ENCODE results near the gene FBXO17.

The FBXO17 gene

DNA sequence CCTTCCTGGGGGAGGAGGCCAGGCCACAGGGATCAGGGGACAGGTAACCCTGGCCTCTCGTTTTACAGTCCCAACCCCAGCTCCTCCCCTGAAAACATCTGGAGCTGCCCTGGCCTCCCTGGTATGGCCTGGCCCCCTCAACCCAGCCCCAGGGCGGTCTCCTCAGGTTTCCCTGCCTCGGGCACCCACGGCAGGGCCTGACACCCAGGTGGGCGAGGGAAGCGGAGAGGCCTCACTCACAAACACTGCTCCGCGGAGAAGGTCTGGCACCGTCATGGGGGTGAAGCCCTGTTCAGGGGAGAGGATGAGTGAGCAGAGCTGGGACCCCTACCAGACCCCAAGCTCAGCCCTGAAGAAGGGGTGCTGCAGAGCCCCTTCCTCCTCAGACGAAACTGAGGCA is 57.0 kb downstream of the FBXO17 start:
- H3K36me3 Mint-ChIP-seq: peaks cover 8% of the 10 kb centered on the region
- H3K4me1 Mint-ChIP-seq (ENCODE audit: low read depth): no peaks in the 10 kb centered on the region
- no peaks in the 10 kb centered on the region for H3K9me3 Mint-ChIP-seq (ENCODE audit: low read depth)
- no peak overlapping the region for H3K27ac Mint-ChIP-seq
- H3K4me3 Mint-ChIP-seq: no peak overlapping the region
- no peaks in the 10 kb centered on the region for H3K27me3 Mint-ChIP-seq

DNA sequence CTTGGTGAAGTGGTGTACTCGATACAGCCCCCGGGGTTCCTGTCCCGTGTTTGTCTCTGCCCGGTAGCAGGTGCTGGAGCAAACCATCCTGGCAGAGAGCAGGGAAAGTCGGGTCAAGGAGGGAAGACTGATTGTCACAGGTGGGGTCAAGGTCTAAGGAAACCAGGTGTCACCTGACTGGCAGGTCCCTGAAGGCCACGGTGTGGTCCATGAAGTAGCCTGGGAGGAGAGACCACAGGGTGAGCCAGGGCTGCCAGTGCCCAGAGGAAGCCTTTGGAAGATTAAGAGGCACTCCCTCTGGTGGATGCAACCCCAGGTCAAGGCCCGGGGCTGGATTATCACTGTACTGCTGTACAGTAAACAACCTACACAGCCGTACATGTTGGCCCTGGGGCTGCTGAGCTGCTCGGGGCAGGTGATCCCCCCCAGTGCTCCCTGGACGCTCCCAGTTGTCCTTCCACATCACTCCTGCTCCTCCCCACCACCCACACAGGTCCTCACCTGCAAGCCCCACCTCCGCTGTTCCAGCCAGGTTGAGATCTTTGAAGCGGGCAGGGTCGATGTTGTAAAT is 57.5 kb downstream of the FBXO17 start:
- H3K4me1 Mint-ChIP-seq (ENCODE audit: low read depth): no peaks in the 10 kb centered on the region
- no peak overlapping the region for H3K4me3 Mint-ChIP-seq
- no peaks in the 10 kb centered on the region for H3K27me3 Mint-ChIP-seq
- no peaks in the 10 kb centered on the region for H3K9me3 Mint-ChIP-seq (ENCODE audit: low read depth)
- H3K36me3 Mint-ChIP-seq: peaks cover 8% of the 10 kb centered on the region
- no peak overlapping the region for H3K27ac Mint-ChIP-seq

DNA sequence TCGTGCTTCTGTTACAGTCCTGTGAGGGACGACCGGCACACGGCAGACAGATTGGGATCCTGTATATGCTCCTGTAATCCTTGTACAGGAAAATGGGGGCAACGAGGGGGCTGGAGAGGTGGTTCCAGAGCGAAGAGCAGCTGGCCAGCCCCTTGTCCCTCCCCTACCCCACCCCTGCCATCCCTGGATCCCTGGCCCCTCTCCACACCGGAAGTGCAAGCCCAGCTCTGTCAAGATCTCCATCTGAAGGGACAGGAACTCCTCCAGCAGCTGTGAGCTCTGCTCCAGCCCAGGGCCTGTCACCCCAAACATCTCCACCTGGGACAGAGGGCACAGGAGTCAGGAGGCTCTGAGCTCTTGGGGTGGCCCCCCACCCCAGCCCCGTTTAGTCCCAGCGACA is 58.0 kb downstream of the FBXO17 start:
- Mint-ChIP-seq H3K27ac (no peak overlapping the region), H3K36me3 (peaks cover 8% of the 10 kb centered on the region), H3K9me3 (ENCODE audit: low read depth) (no peaks in the 10 kb centered on the region), H3K4me3 (no peak overlapping the region), H3K27me3 (no peaks in the 10 kb centered on the region), H3K4me1 (ENCODE audit: low read depth) (no peaks in the 10 kb centered on the region)

DNA sequence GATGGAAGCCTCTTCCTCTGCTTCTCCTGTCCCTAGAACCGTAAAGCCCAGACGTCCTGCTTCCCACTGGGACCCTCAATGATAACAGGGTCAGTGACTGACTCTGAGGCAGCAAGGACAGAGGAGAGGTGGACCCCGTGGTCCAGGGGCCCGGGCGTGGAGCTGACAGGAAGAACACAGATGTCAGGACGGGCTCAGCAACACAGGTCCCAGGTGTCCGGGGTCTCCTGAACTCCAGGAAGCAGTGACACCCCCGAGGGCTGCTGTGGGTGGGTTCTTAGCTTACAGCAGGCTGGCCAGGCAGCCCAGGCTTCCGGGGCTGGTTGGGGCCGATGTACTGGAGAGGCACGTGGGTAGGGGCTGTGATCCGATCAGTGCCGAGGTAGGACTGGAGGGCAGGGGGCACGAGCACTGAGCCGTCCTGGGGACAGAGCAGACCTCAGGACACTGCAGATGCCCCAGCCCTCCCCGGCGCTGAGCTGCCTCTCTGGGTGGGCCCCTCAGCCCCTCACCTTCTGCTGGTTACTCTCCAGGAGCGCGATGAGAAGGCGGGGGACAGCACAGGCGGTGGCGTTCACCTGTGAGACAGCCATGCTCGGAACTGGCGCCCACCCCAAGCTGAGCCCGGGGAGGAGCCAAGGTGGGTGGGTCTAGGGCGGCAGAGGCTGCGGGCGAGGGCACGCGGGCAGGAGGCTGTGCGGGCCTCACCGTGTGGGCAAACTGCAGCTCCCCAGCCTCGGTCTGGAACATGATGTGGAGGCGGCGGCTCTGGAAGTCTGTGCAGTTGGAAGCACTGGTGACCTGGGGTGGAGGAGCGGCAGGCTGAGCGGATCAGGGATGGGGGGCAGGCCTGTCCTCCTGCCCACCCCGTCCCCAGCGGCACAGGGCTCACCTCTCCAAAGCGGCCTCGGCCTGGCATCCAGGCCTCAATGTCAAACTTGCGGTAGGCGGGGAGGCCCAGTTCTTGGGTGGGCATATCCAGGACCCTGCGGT is 59.9 kb downstream of the FBXO17 start:
- Mint-ChIP-seq H3K4me3 (no peak overlapping the region), H3K27me3 (no peaks in the 10 kb centered on the region), H3K9me3 (ENCODE audit: low read depth) (no peaks in the 10 kb centered on the region), H3K36me3 (no peaks in the 10 kb centered on the region), H3K4me1 (ENCODE audit: low read depth) (no peaks in the 10 kb centered on the region), H3K27ac (no peak overlapping the region)

DNA sequence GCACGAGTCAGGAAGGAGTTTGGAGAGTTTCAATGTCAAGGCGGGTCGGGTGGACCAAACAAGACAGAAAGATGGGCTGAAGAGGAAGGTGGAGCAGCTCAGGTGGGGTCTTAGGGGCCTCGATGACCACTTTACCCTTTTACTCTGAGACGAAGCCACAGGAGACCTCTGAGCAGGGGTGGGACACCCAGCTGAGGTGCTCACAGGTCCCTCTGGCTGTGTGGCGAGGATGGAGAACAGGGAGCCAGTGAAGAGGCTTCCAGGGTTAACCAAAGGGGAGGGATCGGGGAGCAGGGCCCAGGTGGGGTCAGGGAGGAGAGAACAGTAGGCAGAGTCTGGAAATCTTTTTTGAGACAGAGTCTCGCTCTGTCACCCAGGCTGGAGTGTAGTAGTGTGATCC is 61.6 kb downstream of the FBXO17 start:
- Mint-ChIP-seq H3K9me3 (ENCODE audit: low read depth) (no peaks in the 10 kb centered on the region), H3K4me1 (ENCODE audit: low read depth) (peaks cover 3% of the 10 kb centered on the region), H3K36me3 (no peaks in the 10 kb centered on the region), H3K4me3 (no peak overlapping the region), H3K27ac (no peak overlapping the region), H3K27me3 (no peaks in the 10 kb centered on the region)

DNA sequence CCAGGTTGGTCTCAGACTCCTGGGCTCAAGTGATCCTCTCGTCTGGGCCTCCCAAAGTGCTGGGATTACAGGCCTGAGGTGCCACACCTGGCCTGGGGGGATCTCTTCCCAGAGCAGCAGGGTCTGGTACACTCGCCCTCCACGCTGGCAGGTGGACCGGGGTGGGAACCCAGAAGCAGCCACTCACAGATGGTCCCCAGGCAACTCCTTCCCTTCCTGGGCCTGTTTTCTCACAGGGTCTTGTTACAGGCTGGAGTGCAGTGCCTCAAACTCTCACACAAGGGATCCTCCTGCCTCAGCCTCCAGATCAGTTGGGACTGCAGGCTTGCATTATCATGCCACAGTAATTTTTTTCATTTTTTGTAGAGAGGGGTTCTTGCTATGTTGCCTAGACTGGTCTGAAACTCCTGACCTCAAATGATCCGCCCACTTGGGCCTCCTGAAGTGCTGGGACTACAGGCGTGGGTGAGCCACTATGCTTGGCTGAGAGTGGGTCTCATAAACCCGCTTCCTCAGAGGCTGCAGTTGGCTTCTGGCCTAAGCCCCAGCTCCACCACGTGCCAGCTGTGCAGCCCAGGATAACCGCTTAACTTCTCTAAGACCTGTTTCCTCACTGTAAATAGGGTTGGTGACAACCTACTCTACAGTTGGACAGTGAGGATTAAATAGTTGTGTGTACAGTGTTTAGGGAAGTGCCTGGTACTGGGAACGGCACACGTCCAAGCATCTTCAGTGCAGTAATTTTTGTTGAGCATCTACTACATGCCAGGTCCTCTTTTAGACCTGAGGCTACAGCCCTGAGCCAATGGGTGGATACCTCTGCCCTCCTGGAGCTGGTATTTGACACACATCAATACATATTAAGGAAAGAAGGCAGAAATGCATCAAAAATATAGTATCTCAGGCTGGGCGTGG is 62.7 kb downstream of the FBXO17 start:
- no peaks in the 10 kb centered on the region for H3K9me3 Mint-ChIP-seq (ENCODE audit: low read depth)
- H3K4me1 Mint-ChIP-seq (ENCODE audit: low read depth): peaks cover 9% of the 10 kb centered on the region
- no peaks in the 10 kb centered on the region for H3K27me3 Mint-ChIP-seq
- H3K27ac Mint-ChIP-seq: no peak overlapping the region
- peaks cover 3% of the 10 kb centered on the region for H3K36me3 Mint-ChIP-seq
- no peak overlapping the region for H3K4me3 Mint-ChIP-seq

DNA sequence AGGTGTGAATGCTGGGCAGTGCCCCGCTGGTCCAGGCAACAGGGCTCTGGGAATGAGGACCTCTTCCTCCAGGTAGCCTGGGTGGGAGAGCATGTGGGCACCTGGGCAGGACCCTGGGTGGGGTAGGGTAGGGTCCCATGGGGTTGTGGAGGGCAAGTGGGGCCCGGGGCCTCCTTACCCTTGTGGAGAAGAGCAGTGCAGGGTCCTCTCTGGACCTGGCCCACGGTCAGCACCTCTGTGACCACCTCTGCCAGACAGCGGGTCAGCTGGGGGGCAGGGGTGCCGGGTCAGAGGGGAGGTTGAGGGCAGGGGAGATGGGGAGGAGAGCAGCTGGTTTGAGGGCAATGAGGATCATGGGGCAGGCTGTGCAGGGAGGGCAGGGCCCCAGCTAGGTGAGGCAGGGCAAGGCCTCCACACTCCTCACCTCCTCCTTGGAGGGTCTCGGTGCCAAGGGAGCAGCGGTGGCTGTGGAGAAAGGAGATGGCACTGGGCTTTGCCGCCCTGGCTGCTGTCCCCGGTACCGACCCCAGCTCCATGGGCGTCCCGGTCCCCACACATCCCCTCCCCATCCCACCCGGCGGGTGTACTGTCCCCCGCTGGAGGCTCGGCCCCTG is 64.0 kb downstream of the FBXO17 start:
- Mint-ChIP-seq H3K36me3 (peaks cover 6% of the 10 kb centered on the region), H3K27me3 (no peaks in the 10 kb centered on the region), H3K4me3 (no peak overlapping the region), H3K9me3 (ENCODE audit: low read depth) (no peaks in the 10 kb centered on the region), H3K4me1 (ENCODE audit: low read depth) (peaks cover 12% of the 10 kb centered on the region), H3K27ac (no peak overlapping the region)

DNA sequence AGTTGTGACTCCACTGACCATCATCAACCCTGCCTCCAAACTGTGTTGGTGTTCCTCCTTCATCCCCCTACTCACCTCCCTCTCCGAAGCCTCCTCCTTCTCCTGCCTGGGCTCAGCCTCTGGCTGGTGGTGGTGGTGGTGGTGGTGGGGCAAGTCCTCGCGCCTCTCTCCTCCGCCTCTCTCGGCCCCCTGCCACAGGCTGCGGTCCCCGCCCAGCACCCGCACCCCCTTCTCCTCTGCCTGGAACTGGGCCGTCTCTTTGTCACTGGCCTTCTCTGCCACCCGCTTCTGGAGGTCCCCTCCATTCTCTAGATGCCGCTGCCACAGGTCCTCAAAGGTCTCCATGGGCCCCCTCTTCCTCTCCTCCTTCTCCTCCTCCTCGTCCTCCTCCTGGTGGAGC is 65.1 kb downstream of the FBXO17 start:
- Mint-ChIP-seq H3K4me1 (ENCODE audit: low read depth) (peaks cover 12% of the 10 kb centered on the region), H3K9me3 (ENCODE audit: low read depth) (no peaks in the 10 kb centered on the region), H3K36me3 (peaks cover 6% of the 10 kb centered on the region), H3K4me3 (no peak overlapping the region), H3K27me3 (no peaks in the 10 kb centered on the region), H3K27ac (no peak overlapping the region)

DNA sequence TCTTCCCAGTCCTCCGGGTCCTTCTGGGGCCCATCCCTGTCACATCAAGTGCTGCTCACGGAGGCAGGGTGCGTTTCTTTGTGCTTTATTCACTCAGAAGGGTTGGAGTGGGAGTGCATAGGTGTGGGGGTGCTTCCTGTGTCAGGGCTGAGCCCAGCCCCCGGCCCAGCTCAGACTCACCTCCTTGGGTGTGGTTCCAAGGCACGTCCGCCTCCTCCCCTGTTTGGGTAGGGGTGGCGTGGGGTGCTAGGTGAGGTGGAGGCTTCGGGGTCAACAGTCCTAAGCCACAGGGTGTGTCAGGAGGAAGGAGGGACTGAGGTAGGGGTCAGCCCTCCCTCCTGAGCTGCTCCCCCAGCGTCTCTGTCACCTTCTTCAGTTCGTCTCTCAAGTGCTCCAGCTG is 66.6 kb downstream of the FBXO17 start:
- Mint-ChIP-seq H3K4me1 (ENCODE audit: low read depth) (peaks cover 19% of the 10 kb centered on the region), H3K36me3 (peaks cover 10% of the 10 kb centered on the region), H3K9me3 (ENCODE audit: low read depth) (no peaks in the 10 kb centered on the region), H3K27ac (no peak overlapping the region), H3K27me3 (no peaks in the 10 kb centered on the region), H3K4me3 (no peak overlapping the region)

DNA sequence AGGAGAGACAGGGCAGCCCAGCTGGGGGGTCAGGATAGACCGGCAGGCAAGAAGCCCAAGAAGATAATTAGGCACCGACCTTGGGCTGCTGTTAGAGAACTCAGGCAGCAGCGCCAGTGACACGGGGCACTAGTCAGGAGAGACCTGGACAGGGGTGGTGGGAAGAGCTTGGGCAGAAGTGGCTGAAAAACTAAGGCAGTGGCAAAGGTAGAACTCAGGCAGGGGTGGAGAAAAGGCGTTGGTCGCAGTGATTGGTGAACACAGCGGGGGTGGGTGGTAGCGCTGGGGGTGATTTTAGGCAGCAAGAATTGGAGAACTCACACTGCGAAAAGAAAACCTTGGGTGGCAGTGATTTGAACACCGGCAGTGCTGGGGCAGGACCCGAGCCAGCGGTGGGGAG is 67.9 kb downstream of the FBXO17 start:
- H3K36me3 Mint-ChIP-seq: peaks cover 10% of the 10 kb centered on the region

DNA sequence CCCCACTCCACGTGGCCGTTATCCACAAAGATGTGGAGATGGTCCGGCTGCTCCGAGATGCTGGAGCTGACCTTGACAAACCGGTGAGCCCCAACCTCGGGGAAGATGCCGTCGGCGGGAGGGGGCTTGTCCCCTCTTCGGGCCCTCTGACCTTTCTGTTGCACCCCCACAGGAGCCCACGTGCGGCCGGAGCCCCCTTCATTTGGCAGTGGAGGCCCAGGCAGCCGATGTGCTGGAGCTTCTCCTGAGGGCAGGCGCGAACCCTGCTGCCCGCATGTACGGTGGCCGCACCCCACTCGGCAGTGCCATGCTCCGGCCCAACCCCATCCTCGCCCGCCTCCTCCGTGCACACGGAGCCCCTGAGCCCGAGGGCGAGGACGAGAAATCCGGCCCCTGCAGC is 68.3 kb downstream of the FBXO17 start:
- Mint-ChIP-seq H3K4me3 (no peak overlapping the region), H3K36me3 (peaks cover 10% of the 10 kb centered on the region), H3K9me3 (ENCODE audit: low read depth) (no peaks in the 10 kb centered on the region), H3K27me3 (no peaks in the 10 kb centered on the region), H3K27ac (no peak overlapping the region), H3K4me1 (ENCODE audit: low read depth) (peaks cover 22% of the 10 kb centered on the region)

More for the DNA sequence above, 67.9 kb downstream of the FBXO17 start:
- Mint-ChIP-seq H3K27ac (no peak overlapping the region), H3K4me1 (ENCODE audit: low read depth) (peaks cover 21% of the 10 kb centered on the region), H3K27me3 (no peaks in the 10 kb centered on the region), H3K4me3 (no peak overlapping the region), H3K9me3 (ENCODE audit: low read depth) (no peaks in the 10 kb centered on the region)

DNA sequence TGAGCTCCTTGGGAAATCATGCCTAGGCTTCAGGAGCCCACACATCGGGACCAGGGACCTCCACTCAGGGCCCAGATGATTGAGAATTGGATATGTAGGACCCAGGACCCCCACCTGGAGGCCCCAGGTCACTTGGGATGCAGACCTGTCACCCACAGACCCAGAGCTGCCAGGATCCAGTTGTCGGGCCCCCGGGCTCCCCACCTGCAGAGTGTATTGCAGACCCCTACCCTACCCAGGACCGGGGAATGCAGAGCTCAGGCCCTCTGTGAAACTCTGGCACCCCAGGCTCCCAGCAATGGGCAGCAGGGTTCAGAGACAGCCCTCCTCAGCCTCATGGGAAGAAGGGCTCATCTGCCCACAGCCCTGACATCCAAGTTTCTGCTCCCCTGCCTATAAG is 69.9 kb downstream of the FBXO17 start:
- Mint-ChIP-seq H3K9me3 (ENCODE audit: low read depth) (no peaks in the 10 kb centered on the region), H3K27ac (peak overlapping the region; percentile 34), H3K4me1 (ENCODE audit: low read depth) (peaks cover 32% of the 10 kb centered on the region), H3K4me3 (no peak overlapping the region), H3K27me3 (no peaks in the 10 kb centered on the region), H3K36me3 (peaks cover 10% of the 10 kb centered on the region)

DNA sequence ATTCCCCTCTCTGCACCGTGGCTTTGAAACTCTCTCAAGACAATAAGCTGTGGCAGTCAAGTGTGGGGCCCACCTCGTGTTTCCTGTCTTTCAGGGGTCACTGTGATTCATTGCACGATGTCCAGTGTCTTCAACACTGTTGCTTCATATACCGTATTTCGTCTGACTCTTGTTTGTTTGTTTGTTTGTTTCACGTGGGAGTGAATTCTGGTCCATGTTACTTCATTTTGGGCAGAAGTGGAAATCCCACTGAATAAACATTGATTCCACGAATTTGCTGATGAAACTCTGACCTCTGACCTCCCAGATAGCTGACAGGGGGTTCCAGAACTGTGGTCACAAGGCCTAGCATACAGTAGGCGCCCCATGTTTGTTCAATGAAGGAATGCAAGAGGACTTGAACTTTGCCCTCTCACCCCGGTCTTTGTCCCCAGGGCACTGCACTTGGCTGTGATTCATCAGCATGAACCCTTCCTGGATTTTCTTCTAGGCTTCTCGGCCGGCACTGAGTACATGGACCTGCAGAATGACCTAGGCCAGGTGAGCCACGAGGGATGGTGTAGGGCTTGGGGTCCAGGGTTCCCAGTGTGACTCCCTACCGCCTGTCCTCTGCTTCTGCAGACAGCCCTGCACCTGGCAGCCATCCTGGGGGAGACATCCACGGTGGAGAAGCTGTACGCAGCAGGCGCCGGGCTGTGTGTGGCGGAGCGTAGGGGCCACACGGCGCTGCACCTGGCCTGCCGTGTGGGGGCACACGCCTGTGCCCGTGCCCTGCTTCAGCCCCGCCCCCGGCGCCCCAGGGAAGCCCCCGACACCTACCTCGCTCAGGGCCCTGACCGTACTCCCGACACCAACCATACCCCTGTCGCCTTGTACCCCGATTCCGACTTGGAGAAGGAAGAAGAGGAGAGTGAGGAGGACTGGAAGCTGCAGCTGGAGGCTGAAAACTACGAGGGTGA is 70.7 kb downstream of the FBXO17 start:
- H3K36me3 Mint-ChIP-seq: peaks cover 10% of the 10 kb centered on the region
- H3K4me3 Mint-ChIP-seq: peak overlapping the region; percentile 31
- peak overlapping the region; percentile 34 for H3K27ac Mint-ChIP-seq
- no peaks in the 10 kb centered on the region for H3K9me3 Mint-ChIP-seq (ENCODE audit: low read depth)
- H3K27me3 Mint-ChIP-seq: no peaks in the 10 kb centered on the region
- H3K4me1 Mint-ChIP-seq (ENCODE audit: low read depth): peaks cover 34% of the 10 kb centered on the region

DNA sequence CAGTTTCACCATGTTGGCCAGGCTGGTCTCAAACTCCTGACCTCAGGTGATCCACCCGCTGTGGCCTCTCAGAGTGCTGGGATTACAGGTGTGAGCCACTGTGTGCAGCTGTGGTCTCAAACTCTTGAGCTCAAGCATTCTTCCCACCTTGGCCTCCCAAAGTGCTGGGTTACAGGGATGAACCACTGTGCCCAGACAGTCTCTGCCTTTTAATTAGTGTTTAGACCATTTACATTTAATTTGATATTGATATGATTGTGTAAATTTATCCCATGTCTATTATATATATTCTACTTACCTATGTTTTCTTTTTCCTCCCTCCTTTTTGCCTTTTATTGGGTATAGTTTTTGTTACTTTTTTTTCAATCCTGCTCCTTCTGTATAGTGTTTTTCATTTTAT is 73.9 kb downstream of the FBXO17 start:
- H3K9me3 Mint-ChIP-seq (ENCODE audit: low read depth): no peaks in the 10 kb centered on the region
- no peak overlapping the region for H3K27ac Mint-ChIP-seq
- H3K4me3 Mint-ChIP-seq: peak overlapping the region; percentile 99
- no peaks in the 10 kb centered on the region for H3K27me3 Mint-ChIP-seq
- H3K4me1 Mint-ChIP-seq (ENCODE audit: low read depth): peaks cover 42% of the 10 kb centered on the region
- peaks cover 4% of the 10 kb centered on the region for H3K36me3 Mint-ChIP-seq

All from activated naive CD8-positive, alpha-beta T cell (primary cell).